NT2/D1 (cell line): ENCODE measurements around the gene FBLN5.

Experiments
- DNase-seq: peaks from one replicate; pipeline ENCODE4 v3.0.0-alpha.2; 2011; ENCODE audit warnings: low read depth, low spot score
- H3K27me3 ChIP-seq: 2 replicates; pipeline ENCODE4 v1.6.0; 2011; ENCODE audit warnings: mild to moderate bottlenecking; ENCODE audit not compliant: insufficient read length, insufficient read depth
- H3K36me3 ChIP-seq: 2 replicates; pipeline ENCODE4 v1.6.1; 2011; ENCODE audit warnings: mild to moderate bottlenecking, low read length, mixed read lengths; ENCODE audit not compliant: insufficient read depth, insufficient read length
- H3K4me1 ChIP-seq: 2 replicates; pipeline ENCODE4 v1.5.1; 2011; ENCODE audit not compliant: insufficient read depth, insufficient read length
- H3K4me3 ChIP-seq: 2 replicates; pipeline ENCODE4 v1.5.1; 2011; ENCODE audit warnings: low read depth; ENCODE audit not compliant: insufficient read length
- H3K9ac ChIP-seq: 2 replicates; pipeline ENCODE4 v1.6.0; 2011; ENCODE audit warnings: low read depth; ENCODE audit not compliant: insufficient read length
- H3K9me3 ChIP-seq: 2 replicates; pipeline ENCODE4 v1.5.1; 2011; ENCODE audit warnings: mild to moderate bottlenecking, low read length; ENCODE audit not compliant: insufficient read depth
- SUZ12 ChIP-seq: IDR thresholded peaks from 2 replicates; pipeline ENCODE4 v1.6.1; 2011; ENCODE audit not compliant: insufficient read length, insufficient read depth; ENCODE audit errors: extremely low read depth
- YY1 ChIP-seq: IDR thresholded peaks from 2 replicates; pipeline ENCODE4 v1.6.1; 2011; ENCODE audit not compliant: insufficient read length, insufficient read depth
- ZNF274 ChIP-seq: IDR thresholded peaks from 2 replicates; pipeline ENCODE4 v1.6.1; 2011; ENCODE audit warnings: mild to moderate bottlenecking, low read depth, low read length

Gene FBLN5

DNA sequence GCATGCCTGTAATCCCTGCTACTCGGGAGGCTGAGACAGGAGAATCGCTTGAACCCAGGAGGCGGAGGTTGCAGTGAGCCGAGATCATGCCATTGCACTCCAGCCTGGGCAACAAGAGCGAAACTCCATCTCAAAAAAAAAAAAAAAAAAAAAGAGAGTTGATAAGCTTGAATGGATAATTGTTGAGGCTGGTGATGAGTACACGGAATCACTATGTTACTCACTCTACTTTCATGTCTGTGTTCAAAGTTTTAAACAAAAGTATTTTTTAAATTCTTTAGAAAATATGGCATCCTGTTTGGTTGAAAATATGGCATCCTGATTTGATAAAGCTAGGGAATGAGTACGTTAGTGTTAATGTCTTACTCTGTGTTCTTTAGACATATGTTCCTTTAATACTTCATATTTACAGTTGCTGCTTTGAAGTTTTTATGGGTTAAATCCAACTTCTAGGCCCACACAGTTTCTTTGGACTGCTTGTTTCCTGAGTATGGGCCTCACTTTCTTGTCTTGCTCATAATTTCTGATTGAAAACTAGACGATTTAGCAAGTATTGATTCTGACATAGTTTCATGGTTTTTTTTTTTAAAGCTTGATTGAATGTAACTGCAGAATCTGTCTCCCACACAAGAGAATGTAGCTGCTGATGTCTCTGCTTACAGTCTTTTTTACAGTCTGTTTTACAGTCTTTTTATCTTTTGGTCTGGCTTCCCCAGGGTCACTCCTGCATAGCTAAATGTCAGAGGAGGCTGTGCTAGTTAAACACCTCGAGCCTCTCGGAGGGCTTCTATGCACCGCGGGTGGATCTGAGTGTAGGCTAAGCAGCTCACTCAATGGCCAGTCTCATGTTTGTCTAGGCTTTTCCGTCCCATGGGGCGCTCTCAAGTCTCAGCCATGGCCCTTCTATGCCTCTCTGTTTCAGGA lies 14.1 kb upstream of the FBLN5 start:
- Histone ChIP-seq H3K4me3 (no peak overlapping the region), H3K9ac (no peak overlapping the region), H3K9me3 (no peaks in the 10 kb centered on the region), H3K27me3 (no peaks in the 10 kb centered on the region), H3K4me1 (no peaks in the 10 kb centered on the region), H3K36me3 (no peaks in the 10 kb centered on the region)
- no peak for DNase-seq
- TF ChIP-seq ZNF274 (no peak), YY1 (no peak), SUZ12 (no peak)

DNA sequence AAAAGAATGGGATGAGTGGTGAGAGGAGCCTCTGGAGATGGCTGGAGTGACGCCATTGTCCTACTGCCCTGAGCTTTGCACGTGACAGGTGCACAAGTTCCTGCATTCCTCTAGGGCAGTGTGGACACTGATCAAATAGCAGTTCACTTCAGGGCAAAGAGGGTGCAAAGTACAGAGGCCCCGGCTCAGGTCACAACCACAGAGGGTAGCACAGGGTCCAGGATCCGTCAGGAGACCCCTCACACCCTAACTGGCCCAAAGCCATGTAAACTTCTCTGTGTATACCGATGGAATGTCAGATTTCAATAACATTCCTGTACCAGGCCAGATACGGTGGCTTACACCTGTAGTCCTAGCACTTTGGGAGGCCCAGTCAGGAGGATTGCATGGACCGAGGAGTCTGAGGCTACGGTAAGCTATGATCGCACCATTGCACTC lies 10.4 kb upstream of the FBLN5 start:
- TF ChIP-seq YY1 (no peak), ZNF274 (no peak), SUZ12 (no peak)
- no peak overlapping the region for H3K4me3 ChIP-seq
- H3K4me1 ChIP-seq: no peaks in the 10 kb centered on the region
- no peak for DNase-seq
- H3K9ac ChIP-seq: no peak overlapping the region
- no peaks in the 10 kb centered on the region for H3K9me3 ChIP-seq
- H3K36me3 ChIP-seq: no peaks in the 10 kb centered on the region
- no peaks in the 10 kb centered on the region for H3K27me3 ChIP-seq

DNA sequence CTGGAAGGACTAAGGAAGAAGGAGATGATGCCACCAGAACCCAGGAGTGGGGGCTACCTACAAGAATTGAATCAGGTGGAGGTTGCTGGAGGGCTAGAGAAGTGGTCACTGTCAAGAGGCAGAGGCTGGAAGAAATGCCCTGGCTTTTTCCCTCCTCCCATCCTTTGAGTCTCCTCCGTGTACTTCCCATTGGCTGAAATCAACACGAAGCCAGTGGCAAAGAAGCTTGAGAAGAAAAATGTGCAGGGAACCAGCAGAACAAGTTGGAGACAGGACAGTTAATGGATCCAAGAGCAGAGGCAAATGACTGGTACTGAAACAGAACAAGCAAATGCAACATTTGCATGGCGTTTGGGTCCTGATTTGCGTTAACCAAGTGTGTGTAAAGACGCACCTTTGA lies 9.1 kb upstream of the FBLN5 start:
- DNase-seq: no peak
- Histone ChIP-seq H3K9me3 (no peaks in the 10 kb centered on the region), H3K27me3 (no peaks in the 10 kb centered on the region), H3K4me1 (no peaks in the 10 kb centered on the region), H3K36me3 (no peaks in the 10 kb centered on the region), H3K9ac (no peak overlapping the region), H3K4me3 (no peak overlapping the region)
- no peak for TF ChIP-seq YY1
- TF ChIP-seq ZNF274: no peak
- no peak for TF ChIP-seq SUZ12

DNA sequence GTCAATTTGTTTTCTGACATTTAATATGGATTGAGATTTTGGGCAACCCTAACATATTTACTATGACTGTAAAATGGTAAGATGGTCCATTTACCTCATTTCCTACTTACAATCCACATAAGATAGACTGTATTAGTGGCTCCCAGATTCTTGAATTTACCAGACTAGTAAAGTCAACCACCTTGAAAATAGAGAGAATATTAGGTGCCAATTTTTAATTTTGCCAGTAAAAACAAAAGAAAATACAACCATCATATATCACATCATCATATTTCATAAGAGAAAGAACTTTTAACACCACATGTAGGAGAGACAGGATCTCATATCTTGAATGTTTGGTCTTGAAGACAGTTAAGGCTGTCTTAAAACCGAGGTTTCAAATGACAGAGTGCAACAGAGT lies 7.7 kb upstream of the FBLN5 start:
- no peaks in the 10 kb centered on the region for H3K9me3 ChIP-seq
- no peaks in the 10 kb centered on the region for H3K27me3 ChIP-seq
- no peak overlapping the region for H3K4me3 ChIP-seq
- no peaks in the 10 kb centered on the region for H3K4me1 ChIP-seq
- TF ChIP-seq YY1 (no peak), SUZ12 (no peak)
- H3K9ac ChIP-seq: no peak overlapping the region
- no peak for DNase-seq
- H3K36me3 ChIP-seq: no peaks in the 10 kb centered on the region

DNA sequence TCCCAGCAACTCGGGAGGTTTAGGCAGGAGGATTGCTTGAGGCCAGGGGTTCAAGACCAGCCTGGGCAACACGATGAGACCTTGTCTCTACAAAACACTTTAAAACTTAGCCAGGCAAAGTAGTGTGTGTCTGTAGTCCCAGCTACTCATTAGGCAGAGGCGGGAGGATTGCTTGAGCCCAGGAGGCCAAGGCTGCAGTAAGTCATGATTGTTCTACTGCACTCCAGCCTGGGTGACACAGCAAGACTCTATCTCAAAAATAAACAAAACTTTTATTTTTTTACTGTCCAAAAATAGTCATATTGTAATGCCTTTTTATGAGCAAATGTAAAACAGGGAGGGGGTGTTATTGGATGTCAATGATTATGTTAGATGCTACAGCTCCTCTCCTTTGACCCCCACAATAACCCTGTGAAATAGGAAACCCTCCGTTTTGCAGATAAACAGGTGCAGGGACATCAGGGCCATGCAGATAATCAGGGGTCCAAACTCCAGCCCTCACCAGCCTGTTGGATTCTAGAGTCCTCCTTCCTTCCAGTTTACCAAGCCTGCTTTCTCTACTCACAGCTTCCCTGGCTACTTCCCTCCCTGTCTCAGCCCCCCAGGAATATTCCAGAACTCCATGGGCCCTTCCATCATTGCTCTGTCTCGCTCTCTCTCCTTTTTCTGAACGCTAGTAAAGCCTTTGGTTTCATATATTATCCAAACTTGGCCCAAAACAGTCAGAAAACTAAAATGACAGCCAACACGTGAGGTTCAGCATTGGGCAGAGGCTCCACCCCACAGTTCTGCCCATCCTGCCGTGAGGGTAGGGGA lies 5.9 kb upstream of the FBLN5 start:
- no peak overlapping the region for H3K9ac ChIP-seq
- peaks cover 9% of the 10 kb centered on the region for H3K27me3 ChIP-seq
- H3K4me1 ChIP-seq: no peaks in the 10 kb centered on the region
- H3K9me3 ChIP-seq: no peaks in the 10 kb centered on the region
- no peak for DNase-seq
- no peak for TF ChIP-seq YY1
- TF ChIP-seq ZNF274: no peak
- TF ChIP-seq SUZ12: no peak
- H3K36me3 ChIP-seq: no peaks in the 10 kb centered on the region
- no peak overlapping the region for H3K4me3 ChIP-seq

DNA sequence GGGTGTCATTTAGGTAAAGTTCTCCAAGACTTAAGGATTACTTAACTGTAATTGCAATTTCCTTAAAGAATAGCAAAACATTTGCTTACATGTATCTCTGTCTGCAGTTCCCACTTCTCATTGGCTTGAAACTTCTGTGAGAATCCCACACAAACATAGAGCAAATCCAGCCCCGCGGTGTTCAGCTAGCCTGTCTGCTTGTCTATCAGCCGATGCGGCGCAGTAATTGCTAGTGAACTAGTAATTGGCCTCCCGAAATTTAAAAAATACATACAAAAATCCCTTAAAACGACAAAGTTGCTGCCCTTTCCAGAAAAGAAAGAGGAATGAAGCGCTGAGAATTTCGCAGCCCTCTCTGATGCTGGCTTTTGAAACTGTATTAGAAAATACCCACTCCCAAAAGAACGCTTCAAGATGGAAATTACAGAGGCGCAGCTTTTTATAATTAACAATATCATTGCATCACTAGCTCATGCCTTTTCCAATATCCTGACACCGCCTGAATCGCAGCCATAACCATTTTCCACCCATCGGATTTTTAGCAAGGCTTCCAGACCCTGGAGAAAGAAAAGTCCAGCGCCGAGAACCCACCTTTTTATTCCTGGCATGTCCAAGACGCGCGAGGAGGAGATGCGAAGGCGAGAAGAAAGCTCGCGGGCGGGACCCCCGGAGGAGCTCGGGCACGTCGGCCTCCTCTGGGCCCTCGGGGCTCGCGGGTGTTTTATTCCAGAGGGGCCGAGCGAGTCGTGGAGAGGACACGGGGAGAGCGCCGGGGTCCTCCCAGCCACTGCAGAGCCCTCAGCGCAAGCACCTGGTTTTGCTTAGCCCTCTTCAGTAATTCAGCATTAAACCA lies 646 bp downstream of the FBLN5 start:
- Histone ChIP-seq H3K27me3 (peaks cover 36% of the 10 kb centered on the region), H3K9ac (peak overlapping the region; percentile 24), H3K4me3 (peak overlapping the region; percentile 22), H3K36me3 (no peaks in the 10 kb centered on the region), H3K4me1 (no peaks in the 10 kb centered on the region), H3K9me3 (no peaks in the 10 kb centered on the region)
- DNase-seq: no peak
- TF ChIP-seq ZNF274: no peak
- TF ChIP-seq SUZ12: peak; percentile 36
